Measurements from ENCODE around the gene ACSM6. TPM values are rescaled to one million over a fixed set of nuclear protein-coding genes. Genes with fewer than 3 reads are reported as not detected.
"Not testable (repeated sequence)": the region's sequence is repeated elsewhere in the genome, so short reads cannot be mapped to it uniquely, and the experiment has no call there.

Gene ACSM6
- total RNA-seq, 4 donors from 2014 or later, result not detected

DNA sequence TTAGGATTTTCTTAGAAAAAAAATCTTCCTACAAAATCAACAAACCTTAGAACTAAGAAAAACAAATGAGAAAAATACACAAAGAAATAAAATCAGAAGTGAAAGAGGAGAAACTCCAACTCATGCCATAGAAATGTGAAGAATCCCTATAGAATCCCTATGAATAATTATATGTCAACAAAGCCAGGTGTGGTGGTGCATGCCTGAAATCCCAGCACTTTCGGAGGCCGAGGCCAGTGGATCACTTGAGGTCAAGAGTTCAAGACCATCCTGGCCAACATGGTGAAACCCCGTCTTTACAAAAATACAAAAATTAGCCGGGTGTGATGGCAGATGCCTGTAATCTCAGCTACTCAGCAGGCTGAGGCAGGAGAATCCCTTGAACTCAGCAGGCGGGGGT lies 27.1 kb downstream of the ACSM6 start:
- intact Hi-C loops (cut with DNase I), result no loop called here
- WGBS, result 75% methylated on average over 5 of the region's 5 CpGs

DNA sequence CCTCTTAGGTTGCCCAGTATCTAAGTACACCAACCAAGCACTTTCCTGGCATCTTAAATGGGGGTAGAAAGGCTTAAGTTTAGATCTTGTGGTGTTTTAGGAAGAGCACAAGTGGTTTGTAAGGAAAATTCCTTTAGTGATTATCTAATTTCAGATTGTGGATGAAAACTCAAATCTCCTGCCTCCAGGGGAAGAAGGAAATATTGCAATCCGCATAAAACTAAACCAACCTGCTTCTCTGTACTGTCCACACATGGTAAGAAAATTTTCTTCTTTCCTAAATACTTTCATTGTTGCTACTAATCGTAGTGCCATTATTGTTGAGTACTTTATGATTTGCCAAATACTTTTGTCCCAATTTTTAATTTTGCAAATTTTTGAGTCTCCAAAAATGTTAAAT lies 31.1 kb downstream of the ACSM6 start:
- Histone ChIP-seq H3K4me3 (no peak overlapping the region), H3K36me3 (no peaks in the 10 kb centered on the region), H3K27me3 (no peaks in the 10 kb centered on the region), H3K27ac (replicated peaks in 1 of 4) (no peak overlapping the region), H3K9me3 (no peaks in the 10 kb centered on the region), H3K4me1 (peaks cover 0 to under 1% (median under 1%) of the 10 kb centered on the region in 4 donors)
- TF ChIP-seq, protein P1, sequence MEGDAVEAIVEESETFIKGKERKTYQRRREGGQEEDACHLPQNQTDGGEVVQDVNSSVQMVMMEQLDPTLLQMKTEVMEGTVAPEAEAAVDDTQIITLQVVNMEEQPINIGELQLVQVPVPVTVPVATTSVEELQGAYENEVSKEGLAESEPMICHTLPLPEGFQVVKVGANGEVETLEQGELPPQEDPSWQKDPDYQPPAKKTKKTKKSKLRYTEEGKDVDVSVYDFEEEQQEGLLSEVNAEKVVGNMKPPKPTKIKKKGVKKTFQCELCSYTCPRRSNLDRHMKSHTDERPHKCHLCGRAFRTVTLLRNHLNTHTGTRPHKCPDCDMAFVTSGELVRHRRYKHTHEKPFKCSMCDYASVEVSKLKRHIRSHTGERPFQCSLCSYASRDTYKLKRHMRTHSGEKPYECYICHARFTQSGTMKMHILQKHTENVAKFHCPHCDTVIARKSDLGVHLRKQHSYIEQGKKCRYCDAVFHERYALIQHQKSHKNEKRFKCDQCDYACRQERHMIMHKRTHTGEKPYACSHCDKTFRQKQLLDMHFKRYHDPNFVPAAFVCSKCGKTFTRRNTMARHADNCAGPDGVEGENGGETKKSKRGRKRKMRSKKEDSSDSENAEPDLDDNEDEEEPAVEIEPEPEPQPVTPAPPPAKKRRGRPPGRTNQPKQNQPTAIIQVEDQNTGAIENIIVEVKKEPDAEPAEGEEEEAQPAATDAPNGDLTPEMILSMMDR (IDR thresholded peaks at IDR 0.05), result no peak
- TF ChIP-seq EP300 (IDR thresholded peaks at IDR 0.05) (no peak), POLR2A (IDR thresholded peaks at IDR 0.05; ENCODE audit: low read depth) (no peak), POLR2AphosphoS5 (IDR thresholded peaks at IDR 0.05) (no peak)
- intact Hi-C loops (cut with DNase I), result no loop called here
- no peak for DNase-seq (ENCODE audit: extremely low spot score)
- WGBS, result 47% methylated on average over 2 of the region's 2 CpGs

More for the DNA sequence above, 27.1 kb downstream of the ACSM6 start:
- TF ChIP-seq POLR2AphosphoS5 (IDR thresholded peaks at IDR 0.05) (no peak), POLR2A (IDR thresholded peaks at IDR 0.05; ENCODE audit: low read depth) (no peak), EP300 (IDR thresholded peaks at IDR 0.05) (no peak)
- TF ChIP-seq, protein P1 (IDR thresholded peaks at IDR 0.05), result no peak
- Histone ChIP-seq H3K9me3 (no peaks in the 10 kb centered on the region), H3K36me3 (no peaks in the 10 kb centered on the region), H3K4me3 (no peak overlapping the region), H3K27ac (replicated peaks in 1 of 4) (no peak overlapping the region), H3K27me3 (no peaks in the 10 kb centered on the region), H3K4me1 (no peaks in the 10 kb centered on the region)
- DNase-seq (ENCODE audit: extremely low spot score), result no peak

DNA sequence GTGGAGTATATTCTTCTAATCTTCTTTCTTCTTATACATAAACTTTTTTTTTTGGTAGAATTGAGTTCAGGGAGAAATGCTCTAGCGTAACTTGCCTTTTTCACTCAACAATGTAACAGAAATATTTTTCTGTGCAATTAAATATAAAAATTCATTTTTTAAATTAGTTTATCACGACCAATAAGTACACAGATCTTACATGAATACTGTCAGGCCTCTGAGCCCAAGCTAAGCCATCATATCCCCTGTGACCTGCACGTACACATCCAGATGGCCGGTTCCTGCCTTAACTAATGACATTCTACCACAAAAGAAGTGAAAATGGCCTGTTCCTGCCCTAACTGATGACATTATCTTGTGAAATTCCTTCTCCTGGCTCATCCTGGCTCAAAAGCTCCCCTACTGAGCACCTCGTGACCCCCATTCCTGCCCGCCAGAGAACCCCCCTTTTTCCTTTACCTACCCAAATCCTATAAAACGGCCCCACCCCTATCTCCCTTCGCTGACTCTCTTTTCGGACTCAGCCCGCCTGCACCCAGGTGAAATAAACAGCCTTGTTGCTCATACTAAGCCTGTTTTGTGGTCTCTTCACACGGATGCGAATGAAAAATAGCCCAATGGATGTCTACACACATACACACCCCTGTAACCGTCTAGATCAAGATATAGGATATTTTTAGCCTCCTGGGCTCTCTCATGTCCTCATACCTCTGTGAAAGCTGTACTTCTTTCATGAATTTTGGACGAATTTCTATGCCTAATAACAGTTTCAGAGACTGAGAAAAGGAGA lies 35.1 kb downstream of the ACSM6 start:
- Histone ChIP-seq H3K4me1 (peaks cover 0 to 10% (median 4%) of the 10 kb centered on the region in 4 donors), H3K36me3 (peaks cover 0 to 22% (median 4%) of the 10 kb centered on the region in 4 donors)
- H3K27ac ChIP-seq (replicated peaks in 1 of 4); intact Hi-C loops (cut with DNase I); DNase-seq (ENCODE audit: extremely low spot score); H3K4me3 ChIP-seq; H3K9me3 ChIP-seq; H3K27me3 ChIP-seq: not testable (repeated sequence)
- WGBS, result 84% methylated on average over 14 of the region's 14 CpGs

DNA sequence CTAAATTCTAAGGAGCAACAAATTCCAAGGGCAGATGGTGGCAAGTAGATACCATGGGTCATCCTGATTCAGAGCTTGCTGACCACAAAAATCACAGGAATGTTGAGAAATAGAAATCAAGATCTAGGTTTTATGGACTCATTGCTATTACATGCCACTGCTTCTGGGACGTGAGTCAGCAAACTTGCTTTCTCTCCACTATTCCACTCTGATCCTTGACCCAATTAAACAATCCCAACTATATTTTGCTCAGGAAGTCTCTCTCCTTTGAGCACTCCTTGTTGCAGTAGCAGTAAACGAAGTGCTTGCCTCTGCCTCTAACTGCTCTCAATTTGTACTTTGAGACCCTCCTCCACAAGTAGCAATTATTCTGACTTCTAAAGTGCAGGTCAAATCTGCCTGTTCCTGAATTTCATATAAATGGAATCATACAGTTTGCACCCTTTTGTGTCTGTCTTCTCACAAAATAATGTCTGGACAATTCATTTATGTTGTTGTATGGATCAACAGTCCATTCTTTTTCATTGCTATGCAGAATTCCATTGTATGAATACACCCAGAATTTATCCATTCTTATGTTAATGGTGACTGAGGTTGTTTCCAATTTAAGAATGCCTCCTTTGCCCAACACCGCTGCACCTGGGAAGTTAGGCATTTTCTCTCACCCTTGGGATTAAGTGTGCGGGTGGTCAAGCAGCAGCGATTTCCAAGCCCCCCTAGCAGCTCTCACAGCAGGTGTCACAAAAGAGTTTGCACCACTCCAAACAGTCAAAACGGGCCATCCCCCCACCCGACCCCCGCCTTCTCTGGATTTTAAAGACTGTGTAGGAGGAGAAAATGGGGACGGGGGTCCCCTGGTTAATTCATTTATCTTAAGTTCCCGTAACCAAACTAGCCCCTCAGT lies 35.9 kb downstream of the ACSM6 start:
- H3K4me3 ChIP-seq, result peak overlapping the region; percentile 48 to 59 (median 53)
- WGBS, result 53% methylated on average over 9 of the region's 10 CpGs
- peaks cover 0 to 10% (median 4%) of the 10 kb centered on the region in 4 donors for H3K4me1 ChIP-seq
- no peak for TF ChIP-seq POLR2A (IDR thresholded peaks at IDR 0.05; ENCODE audit: low read depth)
- H3K36me3 ChIP-seq, result peaks cover 0 to 30% (median 8%) of the 10 kb centered on the region in 4 donors
- intact Hi-C loops (cut with DNase I), result no loop called here
- H3K27me3 ChIP-seq, result no peaks in the 10 kb centered on the region
- H3K27ac ChIP-seq (replicated peaks in 1 of 4), result no peak overlapping the region
- peak; percentile 39 for DNase-seq (ENCODE audit: extremely low spot score)
- no peaks in the 10 kb centered on the region for H3K9me3 ChIP-seq

DNA sequence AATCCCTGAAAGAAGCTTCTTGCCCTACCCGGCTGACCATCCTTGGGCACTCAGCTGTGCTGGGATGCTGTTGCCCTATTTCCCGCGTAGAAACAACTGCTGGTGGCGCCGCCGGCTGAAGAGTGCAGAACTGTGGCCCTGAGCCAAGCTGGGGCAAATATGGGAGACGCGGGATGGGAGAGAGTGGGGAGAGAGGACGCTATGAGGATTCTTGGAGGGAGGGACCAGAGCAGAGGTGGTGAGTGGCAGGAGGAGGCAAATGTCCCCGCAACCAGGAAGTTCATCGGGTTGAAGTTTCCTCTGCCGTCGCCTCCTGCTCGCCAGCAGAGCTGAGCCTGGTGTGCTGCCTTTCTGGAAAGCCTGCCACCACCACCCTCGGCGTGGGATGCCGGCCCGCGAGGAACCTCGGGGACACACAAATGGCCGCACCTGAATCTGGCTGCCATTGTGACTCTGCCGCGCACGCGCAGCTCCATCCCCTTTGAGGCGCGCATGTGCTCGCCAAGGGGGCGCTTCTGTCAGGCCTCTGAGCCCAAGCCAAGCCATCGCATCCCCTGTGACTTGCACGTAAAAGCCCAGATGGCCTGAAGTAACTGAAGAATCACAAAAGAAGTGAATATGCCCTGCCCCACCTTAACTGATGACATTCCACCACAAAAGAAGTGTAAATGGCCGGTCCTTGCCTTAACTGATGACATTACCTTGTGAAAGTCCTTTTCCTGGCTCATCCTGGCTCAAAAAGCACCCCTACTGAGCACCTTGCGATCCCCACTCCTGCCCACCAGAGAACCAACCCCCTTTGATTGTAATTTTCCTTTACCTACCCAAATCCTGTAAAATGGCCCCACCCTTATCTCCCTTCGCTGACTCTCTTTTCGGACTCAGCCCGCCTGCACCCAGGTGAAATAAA lies 36.9 kb downstream of the ACSM6 start:
- H3K27me3 ChIP-seq; H3K9me3 ChIP-seq; intact Hi-C loops (cut with DNase I): not testable (repeated sequence)
- Histone ChIP-seq H3K4me1 (peaks cover 0 to 10% (median 4%) of the 10 kb centered on the region in 4 donors), H3K27ac (replicated peaks in 1 of 4) (peak overlapping the region in 1 of 4 donors; percentile 56), H3K4me3 (peak overlapping the region; percentile 48 to 59 (median 53)), H3K36me3 (peaks cover 0 to 40% (median 11%) of the 10 kb centered on the region in 4 donors)
- peak; percentile 79 for DNase-seq (ENCODE audit: extremely low spot score)
- WGBS, result 44% methylated on average over 13 of the region's 36 CpGs
